ENCODE measurements around the gene GFER. TPM values are rescaled to one million over a fixed set of nuclear protein-coding genes. Genes with fewer than 3 reads are reported as not detected.

Gene GFER
- total RNA-seq, 1 donor from 2014 or later: 42.8 TPM

- H3K27me3 Mint-ChIP-seq: no peaks in the 10 kb centered on the region
- peak overlapping the region; percentile 41 for H3K4me3 Mint-ChIP-seq
- peaks cover 16% of the 10 kb centered on the region for H3K4me1 Mint-ChIP-seq
- H3K27ac Mint-ChIP-seq: no peak overlapping the region
- no peak for DNase-seq
- intact Hi-C loops (cut with micrococcal nuclease): loop anchor here (5.0 kb wide), 1 partner anchor 33 kb away; the partner anchor contains the start of gene ZNF598
- H3K9me3 Mint-ChIP-seq: no peaks in the 10 kb centered on the region
- H3K36me3 Mint-ChIP-seq (ENCODE audit: low read depth): peaks cover 31% of the 10 kb centered on the region
These were observed 9.6 kb upstream of the GFER start for GRCh38 chr16:1974157-1975070.

DNA sequence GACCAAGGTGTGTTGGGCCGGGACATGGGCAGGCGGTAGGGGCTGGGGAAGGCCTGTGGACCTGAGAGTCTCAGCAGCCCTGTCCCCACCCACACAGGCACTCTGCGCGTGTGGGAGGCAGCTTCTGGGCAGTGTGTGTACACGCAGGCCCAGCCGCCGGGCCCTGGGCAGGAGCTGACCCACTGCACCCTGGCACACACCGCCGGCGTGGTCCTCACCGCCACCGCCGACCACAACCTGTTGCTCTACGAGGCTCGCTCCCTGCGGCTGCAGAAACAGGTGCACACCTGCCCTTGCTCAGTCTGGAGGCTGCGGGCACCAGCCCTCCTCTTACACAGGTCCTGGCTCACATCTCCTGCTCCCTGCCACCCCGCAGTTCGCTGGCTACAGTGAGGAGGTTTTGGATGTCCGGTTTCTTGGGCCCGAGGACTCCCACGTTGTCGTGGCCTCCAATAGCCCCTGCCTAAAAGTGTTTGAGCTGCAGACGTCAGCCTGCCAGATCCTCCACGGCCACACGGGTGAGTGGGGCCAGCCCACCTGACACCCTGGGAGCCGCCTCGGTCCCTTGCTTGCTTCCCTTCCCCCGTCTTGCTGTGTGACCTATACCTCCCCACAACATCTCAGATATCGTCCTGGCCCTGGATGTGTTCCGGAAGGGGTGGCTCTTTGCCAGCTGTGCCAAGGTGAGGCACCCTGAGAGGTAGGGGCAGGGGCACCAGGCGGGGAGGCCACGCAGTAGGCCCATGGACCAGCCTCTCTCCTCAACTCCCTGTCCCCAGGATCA, 8.4 kb upstream of the GFER start:
- Mint-ChIP-seq H3K4me1 (peaks cover 16% of the 10 kb centered on the region), H3K4me3 (no peak overlapping the region), H3K27me3 (peaks cover 2% of the 10 kb centered on the region), H3K9me3 (no peaks in the 10 kb centered on the region), H3K27ac (no peak overlapping the region), H3K36me3 (ENCODE audit: low read depth) (peaks cover 32% of the 10 kb centered on the region)
- intact Hi-C loops (cut with micrococcal nuclease): no loop called here
- DNase-seq: no peak

DNA sequence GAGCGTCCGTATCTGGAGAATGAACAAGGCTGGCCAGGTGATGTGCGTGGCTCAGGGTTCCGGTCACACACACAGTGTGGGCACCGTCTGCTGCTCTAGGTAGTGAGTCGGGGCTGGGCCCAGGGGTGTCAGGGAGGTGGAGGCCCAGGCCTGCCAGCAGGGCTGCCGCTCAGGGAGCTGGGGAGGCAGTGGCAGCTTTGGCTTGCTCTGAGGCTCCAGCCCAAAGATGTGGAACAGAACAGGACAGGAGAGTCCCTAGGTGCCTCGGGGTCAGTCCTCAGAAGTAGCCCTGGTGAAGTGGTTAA, 7.8 kb upstream of the GFER start:
- H3K27ac Mint-ChIP-seq: no peak overlapping the region

DNA sequence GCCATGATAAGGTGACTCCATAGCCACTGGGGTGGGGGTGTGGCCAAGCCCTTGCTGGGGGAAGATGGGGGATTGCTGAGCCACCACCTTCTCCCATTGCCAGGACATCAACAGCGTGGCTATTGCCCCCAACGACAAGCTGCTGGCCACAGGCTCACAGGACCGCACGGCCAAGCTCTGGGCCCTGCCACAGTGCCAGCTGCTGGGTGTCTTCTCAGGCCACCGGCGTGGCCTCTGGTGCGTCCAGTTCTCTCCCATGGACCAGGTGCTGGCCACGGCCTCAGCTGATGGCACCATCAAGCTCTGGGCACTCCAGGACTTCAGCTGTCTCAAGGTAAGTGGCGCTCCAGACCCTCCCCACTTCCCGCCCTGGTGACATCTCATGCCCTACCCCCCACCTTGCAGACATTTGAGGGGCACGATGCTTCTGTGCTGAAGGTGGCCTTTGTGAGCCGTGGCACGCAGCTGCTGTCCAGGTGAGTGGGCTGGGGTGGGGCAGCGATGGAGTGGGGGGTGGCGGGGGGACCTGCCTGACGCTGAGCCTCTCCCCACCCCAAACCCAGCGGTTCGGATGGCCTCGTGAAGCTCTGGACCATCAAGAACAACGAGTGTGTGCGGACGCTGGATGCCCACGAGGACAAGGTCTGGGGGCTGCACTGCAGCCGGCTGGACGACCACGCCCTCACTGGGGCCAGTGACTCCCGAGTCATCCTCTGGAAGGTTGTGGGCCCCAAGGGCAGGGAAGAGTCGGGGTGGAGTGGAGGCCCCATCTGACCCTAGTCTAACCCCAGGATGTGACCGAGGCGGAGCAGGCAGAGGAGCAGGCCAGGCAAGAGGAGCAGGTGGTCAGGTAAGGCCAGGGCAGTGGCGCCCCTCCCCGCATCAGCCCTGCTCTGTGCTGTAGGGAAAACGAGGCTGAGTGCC, 6.8 kb upstream of the GFER start:
- peaks cover 5% of the 10 kb centered on the region for H3K4me1 Mint-ChIP-seq
- H3K27me3 Mint-ChIP-seq: peaks cover 13% of the 10 kb centered on the region
- H3K27ac Mint-ChIP-seq: no peak overlapping the region
- no peaks in the 10 kb centered on the region for H3K9me3 Mint-ChIP-seq
- intact Hi-C loops (cut with micrococcal nuclease): no loop called here
- H3K4me3 Mint-ChIP-seq: no peak overlapping the region
- H3K36me3 Mint-ChIP-seq (ENCODE audit: low read depth): peaks cover 24% of the 10 kb centered on the region
- no peak for DNase-seq

More for the DNA sequence above, 7.8 kb upstream of the GFER start:
- H3K27me3 Mint-ChIP-seq: peaks cover 5% of the 10 kb centered on the region
- no peaks in the 10 kb centered on the region for H3K9me3 Mint-ChIP-seq
- intact Hi-C loops (cut with micrococcal nuclease): no loop called here
- H3K36me3 Mint-ChIP-seq (ENCODE audit: low read depth): peaks cover 32% of the 10 kb centered on the region
- no peak overlapping the region for H3K4me3 Mint-ChIP-seq
- no peak for DNase-seq
- H3K4me1 Mint-ChIP-seq: peaks cover 12% of the 10 kb centered on the region

DNA sequence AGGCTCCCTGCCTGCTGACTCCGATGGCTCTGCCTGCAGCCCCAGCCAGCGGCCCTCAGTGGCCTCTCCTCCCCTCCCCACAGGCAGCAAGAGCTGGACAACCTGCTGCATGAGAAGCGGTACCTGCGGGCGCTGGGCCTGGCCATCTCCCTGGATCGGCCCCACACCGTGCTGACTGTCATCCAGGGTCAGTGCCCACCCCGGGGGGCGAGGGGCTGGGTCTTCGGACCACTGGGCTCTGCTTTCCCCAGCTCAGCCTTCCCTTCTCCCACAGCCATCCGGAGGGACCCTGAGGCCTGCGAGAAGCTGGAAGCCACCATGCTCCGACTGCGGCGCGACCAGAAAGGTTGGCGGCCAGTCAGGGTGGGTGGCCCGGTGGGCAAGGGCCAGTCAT, 6.1 kb upstream of the GFER start:
- H3K4me1 Mint-ChIP-seq: peaks cover 2% of the 10 kb centered on the region
- no peaks in the 10 kb centered on the region for H3K9me3 Mint-ChIP-seq
- peaks cover 19% of the 10 kb centered on the region for H3K27me3 Mint-ChIP-seq
- H3K27ac Mint-ChIP-seq: no peak overlapping the region
- intact Hi-C loops (cut with micrococcal nuclease): no loop called here
- peaks cover 22% of the 10 kb centered on the region for H3K36me3 Mint-ChIP-seq (ENCODE audit: low read depth)
- DNase-seq: no peak
- H3K4me3 Mint-ChIP-seq: no peak overlapping the region

DNA sequence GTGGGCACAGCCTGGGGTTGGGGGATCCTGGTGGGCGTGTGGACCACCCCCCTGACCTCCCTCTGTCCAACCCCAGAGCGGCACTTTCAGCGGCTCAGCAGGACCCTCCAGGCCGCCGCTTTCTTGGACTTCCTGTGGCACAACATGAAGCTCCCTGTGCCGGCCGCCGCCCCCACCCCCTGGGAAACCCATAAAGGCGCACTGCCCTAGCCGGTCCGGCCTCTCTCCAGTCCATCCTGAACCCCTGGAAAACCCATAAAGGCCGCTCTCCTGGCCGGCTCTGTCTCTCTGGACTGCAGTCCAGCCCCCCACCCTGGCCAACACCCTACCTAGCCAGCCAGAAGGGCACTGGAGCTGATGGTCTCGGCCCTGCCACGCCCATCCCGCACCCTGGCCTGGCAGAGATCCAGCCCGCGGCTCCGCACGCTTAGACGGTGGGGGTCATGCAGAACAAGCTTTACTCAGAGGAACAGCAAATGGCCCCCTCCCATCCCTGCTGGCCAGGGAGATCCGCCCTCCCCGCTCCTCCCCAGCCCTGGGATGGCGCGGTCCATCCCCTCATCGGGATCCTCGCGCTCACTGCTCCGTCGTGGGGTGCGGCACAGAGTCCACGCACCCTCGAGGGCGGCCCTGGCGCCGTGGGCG, 5.4 kb upstream of the GFER start:
- intact Hi-C loops (cut with micrococcal nuclease): no loop called here
- Mint-ChIP-seq H3K36me3 (ENCODE audit: low read depth) (peaks cover 23% of the 10 kb centered on the region), H3K4me3 (no peak overlapping the region), H3K9me3 (no peaks in the 10 kb centered on the region), H3K4me1 (peaks cover 4% of the 10 kb centered on the region), H3K27me3 (peaks cover 23% of the 10 kb centered on the region), H3K27ac (no peak overlapping the region)
- DNase-seq: no peak

GRCh38 chr16:1979271-1980029, 4.5 kb upstream of the GFER start:
- H3K27ac Mint-ChIP-seq: no peak overlapping the region
- DNase-seq: no peak

DNA sequence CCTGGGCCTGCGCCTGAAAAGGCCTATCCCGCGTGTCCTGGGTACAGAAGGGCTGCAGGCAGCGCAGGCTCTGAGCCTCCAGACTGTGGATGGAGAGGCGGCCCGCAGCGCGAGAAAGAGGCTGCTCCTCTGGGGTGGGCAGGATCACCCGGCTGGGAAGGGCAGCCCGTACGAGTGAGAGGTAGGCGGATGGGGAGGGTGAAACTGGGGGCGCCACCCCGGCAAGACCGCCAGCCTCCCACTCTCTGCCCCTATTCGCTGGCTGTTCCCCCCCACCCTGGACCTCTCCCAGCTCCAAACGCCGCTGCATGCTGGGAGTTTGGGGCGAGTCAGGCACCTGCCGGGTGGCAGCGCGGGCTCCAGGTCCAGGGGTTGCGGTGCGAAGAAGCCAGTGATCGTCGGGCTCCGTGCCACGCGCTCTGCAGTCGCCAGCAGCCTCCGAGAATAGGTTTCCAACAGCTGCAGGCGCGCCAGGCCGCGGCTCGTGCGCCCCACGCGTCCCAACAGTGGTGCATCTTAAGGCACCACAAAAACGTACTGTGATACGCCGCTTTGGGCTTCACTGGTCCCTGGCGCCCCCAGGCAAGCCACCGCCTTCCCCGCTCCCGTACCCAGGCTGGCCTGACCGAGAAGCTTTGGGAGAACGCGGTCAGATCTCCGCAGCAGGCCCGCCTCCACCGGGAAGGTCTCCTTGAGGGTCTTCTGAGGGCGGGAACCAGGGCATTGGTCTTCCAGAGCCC, 3.8 kb upstream of the GFER start:
- no peaks in the 10 kb centered on the region for H3K9me3 Mint-ChIP-seq
- H3K27me3 Mint-ChIP-seq: peaks cover 23% of the 10 kb centered on the region
- no peak overlapping the region for H3K27ac Mint-ChIP-seq
- H3K36me3 Mint-ChIP-seq (ENCODE audit: low read depth): peaks cover 20% of the 10 kb centered on the region
- H3K4me3 Mint-ChIP-seq: no peak overlapping the region
- intact Hi-C loops (cut with micrococcal nuclease): no loop called here
- peak; percentile 58 for DNase-seq
- peaks cover 5% of the 10 kb centered on the region for H3K4me1 Mint-ChIP-seq

More at GRCh38 chr16:1979271-1980029, 4.5 kb upstream of the GFER start:
- H3K27me3 Mint-ChIP-seq: peaks cover 23% of the 10 kb centered on the region
- H3K4me1 Mint-ChIP-seq: peaks cover 4% of the 10 kb centered on the region
- intact Hi-C loops (cut with micrococcal nuclease): no loop called here
- no peaks in the 10 kb centered on the region for H3K9me3 Mint-ChIP-seq
- no peak overlapping the region for H3K4me3 Mint-ChIP-seq
- peaks cover 21% of the 10 kb centered on the region for H3K36me3 Mint-ChIP-seq (ENCODE audit: low read depth)

DNA sequence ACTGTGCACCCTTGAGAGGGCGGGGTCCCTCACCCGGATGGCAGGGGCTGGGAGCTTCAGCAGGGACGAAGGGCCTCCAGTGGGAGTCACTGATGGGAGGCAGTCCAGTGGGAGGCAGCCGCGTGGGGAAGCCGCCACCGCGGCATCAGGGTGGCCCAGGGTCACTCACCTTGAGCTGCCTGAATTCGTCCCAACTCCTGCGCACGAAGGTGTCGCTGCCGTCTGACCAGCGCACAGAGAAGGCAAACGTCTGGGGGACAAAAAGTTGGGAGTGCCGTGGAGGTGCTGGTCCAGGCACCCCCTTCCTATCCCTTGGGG, 3.3 kb upstream of the GFER start:
- intact Hi-C loops (cut with micrococcal nuclease): no loop called here
- Mint-ChIP-seq H3K27ac (no peak overlapping the region), H3K27me3 (peaks cover 23% of the 10 kb centered on the region), H3K36me3 (ENCODE audit: low read depth) (peaks cover 19% of the 10 kb centered on the region), H3K4me1 (peaks cover 6% of the 10 kb centered on the region), H3K4me3 (no peak overlapping the region), H3K9me3 (no peaks in the 10 kb centered on the region)
- no peak for DNase-seq

DNA sequence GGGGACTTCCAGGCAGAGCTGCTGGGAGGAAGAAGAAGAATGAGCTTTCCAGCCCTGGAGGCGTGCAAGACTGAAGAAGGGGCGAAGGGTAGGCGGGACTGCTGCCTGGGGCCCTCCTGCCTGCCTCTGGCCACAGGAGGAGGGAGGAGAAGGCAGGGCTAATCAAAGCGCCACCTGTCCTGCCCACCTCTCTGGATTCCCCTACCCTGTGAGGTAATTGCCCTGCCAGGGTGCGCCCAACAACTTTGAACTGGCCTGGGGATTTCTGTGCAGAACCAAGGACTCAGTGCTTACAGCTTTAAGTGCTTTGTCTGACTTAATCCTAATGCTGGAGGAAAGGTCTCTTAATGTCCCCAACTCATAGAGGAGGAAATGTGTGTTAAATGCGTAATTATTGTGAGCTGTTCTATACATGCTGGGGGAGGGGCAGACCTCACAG, 2.6 kb upstream of the GFER start, which contains the start of gene NOXO1:
NOXO1 (minus strand) TSS at position 72 of the 439 bp plus-strand sequence. CDS start 290 bp downstream, outside the sequence.
- DNase-seq: no peak
- Mint-ChIP-seq H3K36me3 (ENCODE audit: low read depth) (peaks cover 15% of the 10 kb centered on the region), H3K27ac (no peak within 1 kb of the TSS), H3K4me1 (peaks cover 6% of the 10 kb centered on the region), H3K27me3 (peaks cover 23% of the 10 kb centered on the region), H3K4me3 (peak within 1 kb of the TSS; percentile 25), H3K9me3 (no peaks in the 10 kb centered on the region)
- intact Hi-C loops (cut with micrococcal nuclease): no loop called here

- Mint-ChIP-seq H3K4me1 (peaks cover 6% of the 10 kb centered on the region), H3K27me3 (peaks cover 23% of the 10 kb centered on the region), H3K27ac (no peak overlapping the region), H3K4me3 (peak overlapping the region; percentile 25), H3K36me3 (ENCODE audit: low read depth) (peaks cover 21% of the 10 kb centered on the region), H3K9me3 (no peaks in the 10 kb centered on the region)
- DNase-seq: no peak
- intact Hi-C loops (cut with micrococcal nuclease): no loop called here
These were observed 2.0 kb upstream of the GFER start for GRCh38 chr16:1982013-1982433.

DNA sequence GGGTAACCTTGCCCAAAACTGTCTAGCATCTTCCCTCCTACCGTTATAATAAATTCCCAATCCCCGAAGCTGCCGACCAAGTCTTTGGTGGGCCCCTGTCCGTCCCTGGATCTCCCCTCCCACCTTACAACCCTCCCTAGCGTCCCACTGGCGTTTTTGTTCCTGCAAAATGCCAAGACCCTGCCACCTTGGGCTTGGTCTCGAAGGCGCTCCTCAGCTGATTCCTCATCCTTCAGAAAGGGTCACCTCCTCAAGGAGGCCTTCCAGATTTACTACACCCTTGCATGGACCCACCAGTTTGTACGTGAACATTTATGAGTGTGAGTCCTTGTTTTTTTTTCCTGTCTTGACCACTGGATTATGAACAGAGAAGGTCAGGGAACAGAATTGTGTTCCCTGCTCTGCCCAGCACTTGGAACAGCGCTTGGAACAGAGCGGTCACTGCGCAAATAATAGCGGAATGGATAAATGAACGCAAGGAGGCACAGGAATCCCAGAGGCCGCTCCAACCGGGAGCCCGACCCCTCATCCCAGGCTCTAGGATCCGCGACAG, 926 bp upstream of the GFER start:
- Mint-ChIP-seq H3K9me3 (no peaks in the 10 kb centered on the region), H3K27me3 (peaks cover 24% of the 10 kb centered on the region), H3K36me3 (ENCODE audit: low read depth) (peaks cover 19% of the 10 kb centered on the region), H3K4me3 (peak overlapping the region; percentile 87), H3K27ac (peak overlapping the region; percentile 54), H3K4me1 (peaks cover 6% of the 10 kb centered on the region)
- intact Hi-C loops (cut with micrococcal nuclease): no loop called here
- DNase-seq: no peak

Data from activated CD4-positive, alpha-beta T cell treated with anti-CD3 and anti-CD28 coated beads, Interleukin-2, amount 10 ng/mL, durations not matched to agents 24 days and 14 days (primary cell).